ENCODE results near the gene SLC35F5. TPM values are rescaled to one million over a fixed set of nuclear protein-coding genes. Genes with fewer than 3 reads are reported as not detected.

The SLC35F5 gene
- total and polyA plus RNA-seq, 7 donors = 11.6 to 59.7 (median 54.2) TPM

- 92% methylated on average over 4 of the region's 4 CpGs for WGBS, 2 donors
- H3K27me3 ChIP-seq = no peaks in the 10 kb centered on the region
These were observed 11.5 kb upstream of the SLC35F5 start for GRCh38 chr2:113767811-113768460.

GRCh38 chr2:113765276-113765675, 8.8 kb upstream of the SLC35F5 start:
- no peaks in the 10 kb centered on the region for H3K4me1 ChIP-seq
- no peak for DNase-seq
- 87 to 95% methylated on average over 4 of the region's 4 CpGs for WGBS, 2 donors
- H3K27ac ChIP-seq = no peak overlapping the region
- H3K4me3 ChIP-seq = no peak overlapping the region
- no peaks in the 10 kb centered on the region for H3K36me3 ChIP-seq
- TF ChIP-seq CTCF (IDR thresholded peaks at IDR 0.05) (no peak), POLR2AphosphoS5 (IDR thresholded peaks at IDR 0.05) (no peak), POLR2A (IDR thresholded peaks at IDR 0.05) (no peak), EP300 (IDR thresholded peaks at IDR 0.05) (no peak)
- no peaks in the 10 kb centered on the region for H3K27me3 ChIP-seq
- intact Hi-C loops (cut with DNase I) = no loop called here
- H3K9me3 ChIP-seq = no peaks in the 10 kb centered on the region

More at GRCh38 chr2:113767811-113768460, 11.5 kb upstream of the SLC35F5 start:
- Histone ChIP-seq H3K4me3 (no peak overlapping the region), H3K36me3 (no peaks in the 10 kb centered on the region), H3K27ac (no peak overlapping the region), H3K9me3 (no peaks in the 10 kb centered on the region), H3K4me1 (no peaks in the 10 kb centered on the region)
- TF ChIP-seq EP300 (IDR thresholded peaks at IDR 0.05) (no peak), POLR2AphosphoS5 (IDR thresholded peaks at IDR 0.05) (no peak), POLR2A (IDR thresholded peaks at IDR 0.05) (no peak), CTCF (IDR thresholded peaks at IDR 0.05) (no peak)
- intact Hi-C loops (cut with DNase I) = no loop called here
- no peak for DNase-seq

- intact Hi-C loops (cut with DNase I) = no loop called here
- H3K36me3 ChIP-seq = no peaks in the 10 kb centered on the region
- H3K4me3 ChIP-seq = no peak overlapping the region
- no peak for DNase-seq
- no peak overlapping the region for H3K27ac ChIP-seq
- H3K4me1 ChIP-seq = peaks cover 0 to 2% (median under 1%) of the 10 kb centered on the region in 4 donors
- WGBS, 2 donors = 86 to 94% methylated on average over 3 of the region's 3 CpGs
- no peaks in the 10 kb centered on the region for H3K9me3 ChIP-seq
- no peaks in the 10 kb centered on the region for H3K27me3 ChIP-seq
- no peak for TF ChIP-seq CTCF (IDR thresholded peaks at IDR 0.05)
These were observed 6.1 kb upstream of the SLC35F5 start for GRCh38 chr2:113762377-113763118.

- no peak for TF ChIP-seq EP300 (IDR thresholded peaks at IDR 0.05)
- TF ChIP-seq CTCF (IDR thresholded peaks at IDR 0.05) = no peak
- no peak for TF ChIP-seq POLR2A (IDR thresholded peaks at IDR 0.05)
- TF ChIP-seq POLR2AphosphoS5 (IDR thresholded peaks at IDR 0.05) = no peak
- Histone ChIP-seq H3K9me3 (no peaks in the 10 kb centered on the region), H3K4me1 (peaks cover 0 to 10% (median 8%) of the 10 kb centered on the region in 4 donors), H3K27ac (peak overlapping the region in 1 of 4 donors; percentile 17), H3K27me3 (no peaks in the 10 kb centered on the region), H3K36me3 (no peaks in the 10 kb centered on the region), H3K4me3 (no peak overlapping the region)
- DNase-seq = no peak
- intact Hi-C loops (cut with DNase I) = no loop called here
- WGBS, 2 donors = 62 to 79% methylated on average over 1 of the region's 1 CpG
These were observed 4.0 kb upstream of the SLC35F5 start for GRCh38 chr2:113760400-113760799.

Data from sigmoid colon (tissue), 7 donors.